ENCODE measurements around the gene BNIP5.

The BNIP5 gene

GRCh38 chr6:36292170-36292569 is 44.5 kb downstream of the BNIP5 start:
- no peak for DNase-seq (ENCODE audit: low read depth)

- DNase-seq (ENCODE audit: low read depth) = no peak
Observed at GRCh38 chr6:36290668-36291620, 45.7 kb downstream of the BNIP5 start.

- DNase-seq (ENCODE audit: low read depth) = no peak
Observed at GRCh38 chr6:36289281-36289878, 47.3 kb downstream of the BNIP5 start.

GRCh38 chr6:36286858-36287257 is 49.8 kb downstream of the BNIP5 start:
- DNase-seq (ENCODE audit: low read depth) = no peak

GRCh38 chr6:36285797-36286196 is 50.9 kb downstream of the BNIP5 start:
- DNase-seq (ENCODE audit: low read depth) = no peak

- DNase-seq (ENCODE audit: low read depth) = no peak
Observed at GRCh38 chr6:36285187-36285671, 51.5 kb downstream of the BNIP5 start.

GRCh38 chr6:36284359-36284758 is 52.3 kb downstream of the BNIP5 start:
- no peak for DNase-seq (ENCODE audit: low read depth)

GRCh38 chr6:36283608-36284007 is 53.1 kb downstream of the BNIP5 start:
- DNase-seq (ENCODE audit: low read depth) = no peak

- DNase-seq (ENCODE audit: low read depth) = no peak
Observed at GRCh38 chr6:36280983-36281382, 55.7 kb downstream of the BNIP5 start.

GRCh38 chr6:36280467-36280866 is 56.2 kb downstream of the BNIP5 start:
- DNase-seq (ENCODE audit: low read depth) = no peak

GRCh38 chr6:36277946-36278470 is 58.7 kb downstream of the BNIP5 start:
- DNase-seq (ENCODE audit: low read depth) = no peak

GRCh38 chr6:36276581-36277536 is 59.8 kb downstream of the BNIP5 start:
- no peak for DNase-seq (ENCODE audit: low read depth)

- no peak for DNase-seq (ENCODE audit: low read depth)
Observed at GRCh38 chr6:36273802-36274514, 62.7 kb downstream of the BNIP5 start.

- DNase-seq (ENCODE audit: low read depth) = no peak
Observed at GRCh38 chr6:36273067-36273466, 63.6 kb downstream of the BNIP5 start.

GRCh38 chr6:36272234-36272633 is 64.5 kb downstream of the BNIP5 start:
- no peak for DNase-seq (ENCODE audit: low read depth)

- no peak for DNase-seq (ENCODE audit: low read depth)
Observed at GRCh38 chr6:36269834-36270705, 66.6 kb downstream of the BNIP5 start, which contains the start of gene PNPLA1. PNPLA1 (plus strand) TSS chr6:36270060; CDS start chr6:36270460, 400 bp downstream.

- DNase-seq (ENCODE audit: low read depth) = no peak
Observed at GRCh38 chr6:36268478-36269275, 68.0 kb downstream of the BNIP5 start.

- DNase-seq (ENCODE audit: low read depth) = no peak
Observed at GRCh38 chr6:36267731-36268477, 68.8 kb downstream of the BNIP5 start.

All from activated T-helper 1 cell treated with Interleukin-2 at 50 U/mL for 16 hours (primary cell).